Activated CD4-positive, alpha-beta T cell treated with anti-CD3 and anti-CD28 coated beads, Interleukin-2, amount 50 U/mL, for 4 hours (primary cell): ENCODE data around the gene PTPRH.
A peak's percentile ranks its signal among the peaks of the same experiment; 100 is the strongest.
"Not testable (repeated sequence)": the region's sequence is repeated elsewhere in the genome, so short reads cannot be mapped to it uniquely, and the experiment has no call there.

ENCODE experiments used
- DNase-seq, 2 experiments: peaks; one replicate each; pipeline ENCODE4 v3.0.0-alpha.2; 2020

The PTPRH gene

DNA sequence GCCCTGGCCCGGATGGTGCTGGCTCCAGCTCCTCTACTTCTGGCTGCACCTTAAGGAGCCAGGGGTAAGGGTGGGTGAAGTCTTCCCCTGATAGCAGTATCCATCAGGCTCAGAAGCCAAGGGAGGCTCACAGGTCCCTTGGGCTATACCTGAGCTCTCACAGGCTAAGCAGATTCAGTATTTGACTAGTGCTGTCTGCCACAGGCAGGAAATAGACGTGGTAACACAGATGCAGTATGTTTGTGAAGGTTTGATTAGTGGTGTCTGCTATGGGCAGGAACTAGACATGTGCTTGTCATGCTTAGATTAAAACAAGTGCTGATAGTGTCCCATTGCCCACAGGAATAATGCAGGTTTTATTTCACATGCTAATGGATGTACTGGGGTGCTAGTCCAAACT, 33.2 kb downstream of the PTPRH start:
- no peak for DNase-seq

DNA sequence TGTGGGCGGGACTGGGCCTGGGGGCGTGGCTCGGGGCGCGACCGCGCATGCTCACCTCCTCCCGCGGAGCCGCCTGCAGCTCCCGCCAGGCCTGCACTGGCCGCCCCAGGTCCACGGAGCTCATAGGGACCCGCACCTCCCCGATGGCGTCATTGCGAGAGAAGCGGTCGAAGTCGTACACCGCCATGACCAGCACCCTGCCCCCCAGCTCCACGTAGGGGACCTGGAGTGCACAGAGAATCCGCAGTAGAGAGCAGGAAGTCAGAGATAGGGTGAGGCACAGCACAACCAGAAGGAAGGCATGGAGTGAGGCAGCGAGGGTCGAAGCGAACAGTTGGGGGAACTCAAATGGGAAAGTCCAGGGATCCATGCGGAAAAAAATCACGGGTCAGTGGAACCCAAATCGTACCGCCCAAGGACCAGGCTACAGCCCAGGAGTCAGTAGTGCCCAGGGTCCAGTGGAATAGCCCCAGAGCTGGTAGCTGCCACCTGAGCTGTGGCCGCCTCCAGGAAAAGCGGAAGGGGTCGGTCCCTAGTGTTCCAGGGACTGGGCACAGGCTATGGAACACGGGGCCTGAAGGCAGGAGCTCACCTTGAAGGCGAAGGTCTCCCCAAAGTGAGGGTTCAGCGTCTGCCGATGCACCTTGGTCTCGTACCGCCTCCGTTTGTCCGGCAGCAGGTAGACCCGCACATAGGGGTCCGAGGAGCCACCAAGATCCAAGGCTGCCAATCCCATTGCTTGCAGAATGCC, 34.0 kb downstream of the PTPRH start:
- DNase-seq, result no peak

DNA sequence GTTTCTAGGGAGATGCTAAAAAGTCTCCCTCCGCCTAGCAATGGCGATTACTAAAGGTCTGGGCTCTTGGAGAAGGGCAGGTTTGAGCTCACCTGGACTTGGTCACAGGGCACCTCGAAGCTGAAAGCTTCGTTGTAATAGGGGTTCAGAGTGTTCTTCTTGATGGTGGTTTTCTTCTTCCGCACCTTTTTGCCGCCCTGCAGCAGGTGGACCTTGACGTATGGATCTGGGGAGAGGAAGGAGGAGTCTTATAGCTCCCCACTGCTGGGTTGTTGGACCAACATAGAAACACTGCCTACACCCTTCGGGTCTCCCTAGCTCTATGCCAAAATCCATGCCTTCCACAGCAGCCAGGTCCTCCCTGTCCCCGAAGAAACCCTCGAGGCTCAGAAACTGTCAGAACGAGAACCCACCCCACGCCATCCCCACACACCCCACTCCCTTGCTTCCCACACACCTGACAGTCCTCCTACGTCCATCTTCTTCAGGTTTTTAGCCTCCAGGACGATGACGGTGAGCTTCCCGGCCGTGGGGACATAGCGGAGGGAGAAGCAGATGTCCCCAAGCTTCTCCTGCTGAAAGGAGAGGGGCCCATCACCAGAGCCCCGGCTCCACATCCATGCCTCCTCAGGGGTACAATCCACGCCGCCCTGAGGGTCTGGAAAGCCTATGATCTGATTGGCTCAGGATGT, 34.7 kb downstream of the PTPRH start:
- DNase-seq, result no peak

DNA sequence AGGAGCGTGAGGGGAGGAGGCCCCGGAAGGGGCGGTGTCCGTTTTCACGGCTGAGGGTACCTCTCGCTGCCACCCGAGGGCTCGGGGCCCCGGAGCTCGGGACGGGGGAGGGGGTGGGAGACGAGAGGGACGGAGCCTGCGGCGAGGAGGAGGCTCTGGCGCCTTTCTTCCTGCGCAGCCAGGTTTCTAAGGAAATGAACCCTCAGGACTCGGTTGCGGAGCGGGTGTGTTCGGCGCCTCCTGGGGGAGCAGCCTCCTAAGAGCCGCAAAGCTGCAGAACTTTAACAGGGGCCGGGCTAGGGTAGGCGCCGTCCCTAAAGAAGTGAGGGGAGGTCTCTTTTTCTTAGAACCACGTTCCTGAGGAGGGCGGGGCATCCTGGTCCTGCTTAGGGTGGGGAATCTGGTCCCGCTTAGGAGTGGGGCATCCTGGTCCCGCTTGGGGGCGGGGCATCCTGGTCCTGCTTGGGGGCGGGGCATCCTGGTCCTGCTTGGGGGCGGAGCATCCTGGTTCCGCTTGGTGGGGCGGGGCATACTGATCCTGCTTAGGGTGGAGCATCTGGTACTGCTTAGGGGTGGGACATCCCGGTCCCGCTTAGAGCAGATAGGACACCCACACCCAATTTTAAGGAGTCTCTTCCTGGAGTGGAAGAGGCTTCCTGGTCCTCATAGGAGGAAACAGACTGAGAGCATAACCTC, 35.4 kb downstream of the PTPRH start:
- no peak for DNase-seq

DNA sequence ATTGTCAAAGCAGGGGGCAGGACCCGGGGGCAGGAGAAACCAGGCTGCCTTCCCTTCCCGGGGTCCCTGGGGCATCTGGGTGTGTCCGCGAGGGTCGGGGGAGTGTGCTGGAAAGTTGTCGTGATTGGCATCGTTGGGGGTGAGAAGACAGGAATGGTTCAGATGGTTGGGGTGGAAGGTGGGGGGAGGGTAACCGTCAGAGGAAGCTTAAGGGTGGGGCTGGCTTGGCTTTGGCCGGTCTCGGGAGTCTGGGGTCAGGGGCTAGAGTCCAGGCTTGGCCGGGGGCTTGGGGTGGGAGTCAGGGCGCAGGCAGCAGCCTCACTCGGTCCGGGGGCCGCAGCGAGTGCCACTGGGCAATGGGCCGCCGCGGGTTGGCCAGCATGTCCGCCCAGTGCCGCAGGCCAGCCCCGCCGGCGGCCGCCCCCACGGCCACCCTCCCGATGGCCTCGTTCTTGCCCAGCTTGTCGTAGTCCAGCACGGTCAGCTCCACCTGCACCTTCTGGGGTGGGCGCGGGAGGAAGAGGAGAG, 36.1 kb downstream of the PTPRH start:
- no peak for DNase-seq

DNA sequence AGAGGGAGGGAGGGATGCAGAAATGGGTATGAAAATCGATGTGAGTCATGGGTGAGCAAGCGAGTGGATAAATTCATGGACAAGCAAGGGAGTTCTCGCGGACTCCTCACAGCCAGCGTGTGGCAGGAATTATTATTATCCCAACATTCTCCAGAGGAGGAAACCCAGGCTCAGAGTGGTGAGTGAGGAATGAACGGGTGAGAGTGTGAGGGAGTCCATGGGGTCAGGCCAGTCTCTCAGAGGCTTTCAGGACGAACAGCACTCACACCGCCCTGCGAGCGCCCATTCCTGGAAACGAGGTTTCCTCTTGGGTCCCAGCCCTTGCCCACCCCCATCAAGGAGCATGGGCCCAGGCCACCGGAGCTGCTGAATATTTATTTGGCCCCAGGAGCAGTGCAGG, 36.6 kb downstream of the PTPRH start:
- DNase-seq, result no peak

DNA sequence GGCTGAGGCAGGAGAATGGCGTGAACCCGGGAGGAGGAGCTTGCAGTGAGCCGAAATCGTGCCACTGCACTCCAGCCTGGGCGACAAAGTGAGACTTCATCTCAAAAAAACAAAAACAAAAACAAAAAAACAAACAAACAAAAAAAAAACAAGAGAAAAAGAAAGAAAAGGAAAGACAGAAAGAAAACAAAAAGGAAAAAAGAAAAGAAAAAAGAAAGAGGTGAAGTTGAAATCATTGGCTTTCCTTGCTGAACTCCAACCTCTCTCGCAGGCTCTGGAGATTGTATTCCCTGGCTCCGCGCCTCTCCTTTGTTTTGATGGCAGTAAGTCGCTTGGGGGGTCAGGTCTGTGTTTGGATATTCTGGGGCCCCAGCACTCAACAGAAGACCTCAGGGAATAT, 37.0 kb downstream of the PTPRH start:
- not testable (repeated sequence) for DNase-seq

DNA sequence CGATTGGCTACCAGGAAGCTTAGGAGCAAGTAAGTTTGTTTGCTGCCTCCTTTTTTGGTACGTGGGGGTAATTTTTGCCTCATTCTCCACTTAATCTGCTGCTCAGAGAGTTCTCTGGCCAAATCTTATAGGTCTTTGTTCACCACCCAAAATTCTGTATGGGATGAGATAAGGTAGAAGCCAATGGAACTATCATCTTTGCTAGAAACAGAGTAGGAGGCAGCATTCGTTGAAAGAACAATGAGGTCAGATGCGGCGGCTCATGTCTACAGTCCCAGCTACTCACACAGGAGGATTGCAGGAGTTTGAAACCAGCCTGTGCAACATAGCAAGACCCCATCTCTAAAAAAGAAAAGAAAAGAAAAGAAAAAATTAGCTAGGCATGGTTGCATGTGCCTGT, 37.9 kb downstream of the PTPRH start:
- DNase-seq, result no peak

DNA sequence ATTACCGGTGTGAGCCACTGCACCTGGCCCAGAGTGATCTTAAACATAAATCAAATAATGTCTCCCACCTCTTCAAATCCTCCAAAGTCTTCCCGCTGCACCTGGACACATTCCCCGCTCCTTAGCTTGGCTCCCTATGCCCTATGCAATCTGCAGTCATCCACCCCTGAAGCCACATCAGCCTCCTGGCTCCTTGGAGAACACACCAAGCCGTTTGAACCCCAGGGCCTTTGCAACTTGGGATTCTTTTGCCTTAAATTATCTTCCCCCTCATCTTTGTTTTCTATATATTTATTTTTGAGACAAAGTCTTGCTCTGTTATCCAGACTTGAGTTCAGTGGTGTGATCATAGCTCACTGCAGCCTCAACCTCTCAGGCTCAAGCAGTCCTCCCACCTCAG, 40.2 kb downstream of the PTPRH start:
- no peak for DNase-seq

DNA sequence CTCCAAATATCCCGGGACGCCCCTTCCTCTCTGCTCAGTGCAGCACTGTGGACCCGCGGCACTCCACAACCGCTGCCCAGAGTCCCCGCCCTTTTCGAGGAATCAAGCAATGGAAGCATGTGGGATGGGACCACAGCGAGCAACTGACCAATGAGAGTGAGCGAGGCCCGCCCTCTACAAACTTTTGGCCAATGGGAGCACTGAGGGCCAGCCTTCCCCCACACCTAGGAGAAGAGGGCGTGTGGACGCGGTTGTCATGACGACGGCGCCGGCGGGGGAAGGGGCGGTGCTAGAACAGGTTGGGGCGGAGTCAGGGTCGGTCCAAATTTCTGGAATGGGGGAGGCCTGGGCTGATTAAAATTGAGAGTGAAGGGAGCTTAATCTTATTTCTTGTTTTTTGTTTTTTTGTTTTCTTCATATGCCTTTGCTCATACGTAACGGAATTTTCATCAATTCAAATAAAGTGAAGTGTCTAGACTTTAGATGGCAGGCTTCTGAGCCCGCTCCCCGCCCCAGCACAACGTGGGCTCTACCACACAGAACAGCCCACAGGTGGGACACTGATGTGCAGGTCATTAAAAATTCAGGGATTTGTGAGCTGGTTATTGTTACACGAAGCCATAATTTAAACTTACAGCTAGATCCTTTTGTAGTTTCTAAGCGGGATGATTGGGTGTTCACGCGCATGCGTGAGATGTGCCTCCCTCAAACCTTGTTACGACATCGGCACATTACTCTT, 42.6 kb downstream of the PTPRH start, which contains the start of gene DNAAF3:
Gene DNAAF3 (minus strand): TSS at position 84 of the 739 bp plus-strand sequence. CDS start 200 bp downstream, outside the sequence.
- peak; percentile 34 to 35 for DNase-seq

DNA sequence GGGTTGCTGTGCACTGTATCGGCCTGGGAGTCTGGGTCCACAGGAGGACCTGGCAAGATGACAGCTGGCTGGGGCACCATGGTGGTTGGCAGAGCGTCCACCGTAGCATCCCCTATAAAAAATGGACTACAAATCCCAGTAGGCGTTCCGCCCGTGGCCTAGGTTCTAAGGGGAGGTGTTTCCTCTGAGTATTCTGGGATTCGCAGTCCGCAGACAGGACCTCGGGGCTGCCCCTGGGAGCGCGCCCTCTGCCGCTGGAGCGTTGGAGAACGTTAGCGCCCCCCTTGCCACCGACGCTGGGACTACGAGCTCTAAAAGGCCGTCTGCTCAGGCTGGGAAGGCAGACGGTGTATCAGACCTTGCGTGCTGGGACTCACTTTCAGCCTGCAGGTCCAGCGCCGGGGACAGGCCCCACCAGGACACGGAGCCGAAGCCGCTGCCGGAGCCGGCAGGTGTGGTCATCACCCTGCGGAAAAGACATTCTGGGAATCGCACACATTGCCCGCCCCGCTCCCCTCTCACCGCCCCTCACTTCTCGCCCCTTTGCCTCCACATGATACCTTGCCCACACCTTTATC, 43.3 kb downstream of the PTPRH start:
- no peak for DNase-seq

DNA sequence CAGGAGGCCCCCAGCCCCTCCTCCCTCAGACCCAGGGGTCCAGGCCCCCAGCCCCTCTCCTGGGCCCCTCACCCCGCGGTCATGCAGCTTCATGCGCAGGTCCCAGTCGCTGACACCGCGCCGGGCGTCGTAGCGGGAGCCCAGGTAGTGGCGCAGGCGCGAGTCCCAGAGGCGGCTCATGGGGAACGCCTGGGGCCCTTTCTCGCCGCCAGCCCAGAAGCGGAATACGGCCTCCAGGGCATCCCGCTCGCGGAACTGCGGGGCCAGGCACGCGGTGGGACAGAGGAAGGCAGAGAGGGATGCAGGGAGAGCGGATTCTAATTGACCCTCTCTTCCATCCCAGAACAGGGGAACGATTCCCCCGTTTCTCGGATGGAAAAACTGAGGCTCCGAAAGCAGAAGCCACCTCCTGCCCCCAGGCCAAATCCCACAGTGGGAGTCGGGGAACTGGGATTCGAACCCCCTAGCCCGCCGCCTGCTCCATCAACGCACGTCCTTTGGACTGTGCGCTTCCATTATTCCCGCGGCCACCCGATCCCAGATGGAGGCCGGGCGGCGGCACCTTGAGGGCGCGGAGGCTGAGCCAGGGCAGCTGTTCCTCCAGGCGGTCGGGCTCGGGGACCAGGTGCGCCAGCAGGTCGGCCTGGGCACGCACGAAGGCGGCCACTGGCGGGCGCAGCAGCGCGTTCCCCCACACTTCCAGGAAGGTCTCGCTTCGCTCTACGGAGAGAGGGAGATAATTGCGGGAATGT, 47.6 kb downstream of the PTPRH start:
- DNase-seq, result no peak

DNA sequence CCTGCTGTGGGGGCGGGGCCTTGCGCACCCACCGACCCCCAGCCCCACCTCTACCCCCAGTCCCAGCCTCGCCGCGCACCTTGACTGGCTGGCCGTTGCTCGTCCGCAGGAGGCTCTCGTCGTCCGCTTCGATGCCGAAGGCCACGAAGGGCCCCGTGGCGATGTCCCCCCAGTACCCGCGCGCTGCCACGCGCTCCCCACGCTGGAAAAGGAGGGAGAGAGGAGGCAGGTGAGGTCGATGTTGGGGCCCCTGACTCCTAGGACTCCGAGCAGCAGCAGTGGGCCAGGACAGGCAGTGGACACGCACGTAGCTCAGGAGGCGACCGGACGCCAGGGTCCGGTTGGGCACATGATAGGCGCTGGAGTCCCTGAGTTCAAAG, 48.3 kb downstream of the PTPRH start:
- DNase-seq, result no peak

DNA sequence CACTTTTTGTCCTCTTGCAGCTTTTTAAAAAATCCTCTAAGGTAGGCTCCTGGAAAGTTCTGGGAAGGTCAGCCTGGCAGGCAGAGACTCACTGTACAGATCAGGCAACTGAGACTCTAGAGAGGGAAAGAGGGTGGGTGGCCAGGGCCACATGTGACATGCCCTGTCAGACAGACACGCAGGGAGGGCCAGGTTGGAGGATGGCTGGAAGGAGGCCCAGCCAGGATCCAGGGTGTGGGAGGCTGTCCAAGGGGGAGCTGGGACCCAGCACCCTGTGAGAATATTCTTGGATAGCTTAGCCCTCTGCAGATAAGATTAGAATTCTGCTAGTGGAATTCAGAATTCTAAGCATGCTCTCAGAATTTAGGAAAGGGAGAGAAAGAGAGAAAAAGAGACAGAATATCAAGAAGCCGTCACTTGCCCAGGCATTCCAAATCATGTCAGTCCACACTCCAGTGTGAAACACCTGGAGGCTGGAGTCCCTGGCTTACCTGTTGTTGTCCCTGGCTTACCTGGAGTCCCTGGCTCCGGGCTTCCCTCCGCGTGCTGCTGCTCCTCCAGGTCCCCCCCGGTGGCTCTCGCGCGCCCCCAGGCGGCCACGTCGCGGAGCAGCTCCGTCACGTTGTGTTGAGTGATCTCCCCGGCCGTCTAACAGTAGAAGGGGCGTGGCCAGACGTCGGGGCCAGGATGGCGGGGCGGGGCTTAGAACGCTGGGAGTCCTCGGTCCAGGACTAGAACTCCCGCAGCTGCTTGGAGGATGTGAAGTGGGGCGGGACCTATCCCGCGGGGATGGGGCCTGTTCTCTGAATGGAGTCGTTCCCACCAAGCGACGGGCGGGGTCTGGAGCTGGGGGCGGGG, 48.9 kb downstream of the PTPRH start:
- DNase-seq, result peak; percentile 77 to 80

DNA sequence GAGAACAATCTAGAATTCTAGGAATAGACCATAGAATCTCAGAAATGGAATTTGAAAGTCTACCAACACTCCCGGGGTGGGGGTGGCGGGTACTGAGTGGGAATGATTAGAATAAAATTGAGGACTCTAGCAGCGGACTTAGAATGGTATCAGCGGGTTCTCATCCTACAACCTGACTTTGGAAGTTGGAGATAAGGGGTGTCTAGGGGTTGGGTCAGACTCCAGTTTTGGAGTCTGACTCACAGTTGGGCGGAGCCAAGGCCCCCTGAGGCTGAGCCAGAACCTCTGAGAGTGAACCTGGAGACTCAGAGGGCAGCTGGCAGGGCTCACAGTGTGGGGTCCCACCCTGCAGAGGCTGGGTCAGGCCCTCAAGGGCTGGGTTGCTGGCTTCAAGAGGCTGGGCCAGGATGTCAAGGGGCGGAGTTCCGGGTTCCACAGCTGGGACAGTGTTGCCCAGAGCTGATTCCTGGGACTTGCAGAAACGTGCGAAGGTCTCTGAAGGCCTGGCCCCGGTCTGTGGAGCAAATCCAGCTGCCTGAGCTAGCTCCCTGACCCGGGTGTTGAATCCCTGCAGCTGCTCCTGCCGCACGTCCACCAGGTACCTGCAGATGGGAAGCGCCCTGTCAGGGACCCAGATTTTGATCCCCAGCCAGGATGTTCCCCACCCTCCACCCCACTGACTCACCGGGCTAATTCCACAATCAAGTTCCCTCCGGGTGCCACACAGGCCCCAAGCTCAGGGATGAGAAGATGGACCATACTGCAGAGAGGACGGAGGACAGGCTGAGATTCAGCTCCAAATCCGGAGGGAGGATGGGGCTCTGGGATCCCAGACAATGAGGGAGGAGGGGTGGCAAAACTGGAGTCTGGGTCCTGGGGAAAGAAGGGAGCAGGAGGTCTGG, 50.2 kb downstream of the PTPRH start:
- no peak for DNase-seq

DNA sequence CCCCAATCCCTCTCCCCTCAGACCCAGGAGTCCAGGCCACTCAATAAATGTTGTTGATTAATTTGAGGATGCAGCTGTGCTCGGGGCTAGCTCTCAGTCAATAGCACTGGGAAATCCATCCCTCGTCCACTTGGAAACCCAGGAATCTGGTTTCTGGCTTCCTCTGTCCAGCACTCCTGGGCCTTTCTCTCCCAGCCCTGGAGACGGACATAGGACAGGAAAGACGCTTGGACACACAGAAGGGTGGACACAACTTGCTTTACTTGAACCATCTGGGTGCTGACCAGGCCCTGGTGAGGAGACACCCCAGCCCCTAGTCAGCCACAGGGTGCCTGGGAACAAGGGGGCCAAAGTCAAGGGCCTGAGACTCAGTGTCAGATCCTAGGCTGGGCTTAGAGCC, 50.9 kb downstream of the PTPRH start:
- no peak for DNase-seq

DNA sequence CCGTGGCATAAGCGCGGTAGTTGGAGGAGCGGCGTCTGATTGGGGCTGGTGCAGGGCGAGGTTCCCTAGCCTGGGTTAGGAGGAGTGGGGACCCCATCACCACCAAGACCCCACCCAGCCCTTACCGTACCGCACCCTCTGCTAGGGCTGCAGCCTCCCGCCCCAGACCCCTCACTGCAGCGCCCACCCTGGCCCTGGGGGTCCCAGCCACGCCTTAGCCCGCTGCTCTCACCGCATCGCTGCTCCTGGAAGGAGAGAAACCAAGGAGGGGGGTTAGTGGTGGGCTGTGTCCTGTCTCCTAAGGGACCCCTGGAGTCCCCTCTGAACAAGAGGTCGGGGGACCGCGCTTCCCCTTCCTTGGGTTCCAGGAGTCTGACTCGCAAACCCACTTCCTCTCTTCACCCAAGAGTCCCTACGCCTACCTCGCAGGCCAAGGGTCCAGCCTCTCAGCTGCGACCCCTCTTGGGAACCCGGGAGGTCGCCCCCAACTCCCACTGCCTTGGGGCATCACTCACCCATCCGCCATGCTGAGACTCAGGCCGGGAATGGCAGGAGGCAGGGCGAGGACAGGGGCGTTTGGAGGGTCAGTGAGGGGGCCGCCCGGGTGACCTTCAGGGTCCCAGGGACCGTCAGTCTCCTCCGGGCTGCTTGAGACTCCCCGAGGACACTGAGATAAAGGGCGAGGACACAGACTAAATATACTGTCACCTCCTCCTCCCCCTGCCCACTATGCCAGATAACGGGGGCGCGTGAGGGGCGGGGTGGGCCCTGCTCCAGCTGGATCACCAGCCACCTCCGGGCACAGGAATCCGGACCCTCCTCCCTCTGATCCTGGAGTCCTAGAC, 52.0 kb downstream of the PTPRH start, which contains the start of gene TNNI3:
Gene TNNI3 (minus strand): TSS at position 669 of the 845 bp plus-strand sequence. CDS start 143 bp downstream, at position 526.
- no peak for DNase-seq
